Measurements from ENCODE around the gene CUL9.

The CUL9 gene

GRCh38 chr6:43231053-43231452 is 49.1 kb downstream of the CUL9 start:
- no peak for DNase-seq

DNA sequence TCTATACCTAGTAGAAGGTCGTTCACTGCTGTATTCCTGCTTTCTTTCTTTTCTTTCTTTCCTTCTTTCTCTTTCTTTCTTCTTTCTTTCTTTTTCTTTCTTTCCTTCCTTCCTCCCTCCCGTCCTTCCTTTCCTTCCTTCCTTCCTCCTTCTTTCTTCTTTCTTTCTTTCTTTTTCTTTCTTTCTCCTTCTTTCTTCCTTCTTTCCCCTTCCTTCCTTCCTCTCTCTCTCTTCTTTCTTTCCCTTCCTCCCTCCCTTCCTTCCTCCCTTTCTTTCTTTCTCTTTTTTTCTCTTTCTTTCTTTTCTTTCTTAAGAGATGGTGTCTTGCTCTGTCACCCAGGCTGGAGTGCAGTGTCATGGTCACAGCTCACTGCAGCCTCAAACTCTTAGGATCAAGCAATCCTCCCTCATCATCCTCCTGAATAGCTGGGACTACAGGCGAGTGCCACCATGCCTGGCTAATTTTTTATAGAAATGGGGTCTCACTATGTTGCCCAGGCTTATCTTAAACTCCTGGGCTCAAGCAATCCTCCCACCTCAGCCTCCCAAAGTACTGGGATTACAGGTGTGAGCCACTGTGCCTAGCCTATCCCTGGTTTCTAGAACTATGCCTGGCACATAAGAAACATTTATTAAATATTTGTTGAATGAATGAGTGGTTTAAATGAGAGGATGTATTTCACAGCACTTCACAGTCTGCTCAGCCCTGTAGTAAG is 49.9 kb downstream of the CUL9 start:
- no peak for DNase-seq

GRCh38 chr6:43235841-43236240 is 53.8 kb downstream of the CUL9 start:
- no peak for DNase-seq

- no peak for DNase-seq
Observed at GRCh38 chr6:43239054-43239453, 57.1 kb downstream of the CUL9 start.

- no peak for DNase-seq
Observed at GRCh38 chr6:43240950-43241349, 59.0 kb downstream of the CUL9 start.

DNA sequence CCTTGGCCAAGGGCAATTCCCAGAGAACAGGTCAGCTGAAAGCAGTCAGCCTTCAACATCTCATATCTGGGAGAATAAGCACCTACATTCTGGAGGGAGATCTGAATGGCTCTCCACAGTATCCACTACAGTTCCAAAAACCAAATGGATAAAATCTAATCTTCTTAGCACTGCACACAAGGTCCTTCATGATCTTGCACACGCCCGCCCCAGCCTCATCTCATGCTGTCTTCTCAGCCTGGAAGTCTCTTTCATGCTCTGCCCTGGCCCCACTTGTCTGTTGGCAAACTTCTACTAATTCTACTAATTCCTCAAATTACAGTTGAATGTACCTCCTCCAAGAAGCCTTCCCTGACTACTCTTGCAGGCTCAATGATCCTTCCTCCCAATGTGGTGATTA is 59.5 kb downstream of the CUL9 start:
- no peak for DNase-seq

DNA sequence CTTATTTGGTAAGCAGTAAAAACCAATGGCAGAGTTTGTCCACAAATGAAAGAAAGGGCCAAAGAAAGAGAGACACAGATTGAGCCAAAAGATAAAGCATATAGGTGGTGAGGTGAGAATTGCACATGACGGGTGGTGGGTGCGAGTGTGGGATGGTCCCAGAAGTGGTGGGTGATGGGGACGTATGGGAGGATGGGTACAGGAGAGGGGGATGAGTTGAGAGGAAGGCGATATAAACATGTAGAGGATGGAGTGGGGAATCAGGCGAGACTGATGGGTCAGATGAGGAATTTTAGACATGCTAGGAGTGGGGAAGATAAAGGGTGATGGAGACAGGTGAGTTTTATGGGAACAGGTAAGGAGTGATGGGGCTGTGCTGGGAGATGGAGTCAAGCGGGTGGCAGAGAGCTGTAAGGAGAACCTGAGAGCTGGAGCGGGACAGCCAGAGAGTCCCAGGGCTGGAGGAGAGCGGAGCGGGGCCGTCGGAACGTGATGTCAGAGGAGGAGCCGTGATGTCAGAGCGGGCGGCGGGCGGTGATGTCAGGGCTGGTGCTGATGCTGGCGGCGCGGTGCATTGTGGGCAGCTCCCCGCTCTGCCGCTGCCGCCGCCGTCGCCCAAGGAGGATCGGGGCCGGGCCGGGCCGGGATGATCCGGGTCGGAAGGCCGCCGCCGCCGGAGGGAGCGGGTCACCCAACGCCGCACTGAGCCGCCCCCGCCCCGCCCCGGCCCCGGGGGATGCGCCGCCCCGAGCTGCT is 61.1 kb downstream of the CUL9 start, which contains the start of gene TTBK1:
Gene TTBK1 (plus strand): TSS at position 574 of the 756 bp plus-strand sequence. CDS start 3,180 bp downstream, outside the sequence.
- DNase-seq = peak in 1 of 2 experiments; percentile 37

DNA sequence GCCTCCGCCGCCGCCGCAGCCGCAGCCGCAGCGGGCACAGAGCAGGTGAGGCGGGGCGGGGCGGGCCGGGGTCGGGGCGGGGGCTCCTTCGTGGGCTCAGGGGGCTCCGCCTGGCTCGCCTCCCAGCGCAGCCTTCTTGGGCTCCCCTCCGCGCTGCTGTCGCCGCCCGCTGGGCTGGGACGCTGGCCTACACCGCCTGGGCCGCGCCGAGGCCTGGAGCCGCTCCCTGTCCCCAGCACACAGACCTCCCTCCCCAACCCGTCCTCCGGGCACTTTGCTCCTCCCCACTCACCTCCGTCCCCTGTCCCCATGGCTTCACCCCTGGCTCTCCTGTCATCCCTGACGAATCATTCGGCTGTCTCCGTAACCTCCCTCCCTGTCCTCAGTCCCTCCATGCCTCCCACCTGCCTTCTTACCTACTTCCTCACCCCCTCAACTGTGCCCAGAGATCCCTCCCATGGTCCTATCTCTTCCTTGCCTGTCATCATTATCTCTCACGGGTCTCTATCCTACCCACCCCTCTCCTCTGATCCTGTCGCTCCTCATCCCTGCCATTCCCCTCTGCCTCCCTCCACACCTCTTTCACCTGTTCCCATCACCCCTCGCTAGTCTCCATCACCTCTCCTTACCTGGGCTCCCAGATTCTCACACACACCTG is 61.8 kb downstream of the CUL9 start:
- no peak for DNase-seq

- DNase-seq = peak; percentile 87 to 88
Observed at GRCh38 chr6:43246301-43247113, 64.5 kb downstream of the CUL9 start.

DNA sequence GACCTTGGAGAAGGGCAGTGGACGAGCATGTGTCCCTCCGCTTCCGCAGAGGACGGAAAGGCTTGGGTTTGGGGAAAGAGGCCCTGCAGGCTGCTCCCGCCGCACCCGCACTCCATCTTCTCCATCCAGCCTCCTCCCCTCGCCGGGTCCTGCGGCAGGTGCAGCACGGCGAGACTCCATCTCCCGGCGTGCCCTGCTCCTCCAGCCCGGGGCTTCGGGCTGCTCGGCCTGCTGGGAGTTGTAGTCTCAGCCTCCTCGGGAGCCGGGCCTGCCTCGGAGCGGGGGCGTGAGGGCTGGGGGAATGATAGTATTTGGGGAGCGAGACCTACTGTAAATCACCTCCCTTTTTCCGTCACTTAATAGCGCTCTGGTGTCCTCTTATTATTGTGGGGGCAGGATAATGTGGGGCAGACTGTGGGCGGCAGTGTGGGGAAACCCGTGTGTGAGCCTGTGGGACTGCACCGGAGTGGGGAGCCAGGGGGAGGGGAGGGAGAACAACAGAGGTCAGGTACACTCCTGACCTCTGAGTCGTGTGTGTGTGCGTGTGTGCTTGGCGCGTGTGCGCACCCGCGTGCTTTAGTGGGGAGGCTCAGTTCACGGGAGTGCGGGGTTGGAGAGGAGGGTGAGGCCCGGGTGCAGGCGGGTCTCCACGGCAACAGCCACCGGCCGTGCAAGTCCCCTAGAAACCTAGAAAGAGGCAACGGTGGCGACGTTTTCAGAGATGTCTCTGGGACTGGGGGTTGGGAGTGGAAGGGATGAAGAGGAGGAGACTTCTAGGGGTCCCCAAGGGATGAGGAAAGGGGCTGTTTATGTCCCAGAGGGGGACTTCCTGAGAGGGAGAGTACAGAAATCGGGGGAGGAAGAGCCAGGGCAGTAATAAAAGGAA is 65.4 kb downstream of the CUL9 start:
- peak; percentile 87 to 90 for DNase-seq

- DNase-seq = no peak
Observed at GRCh38 chr6:43248101-43248500, 66.1 kb downstream of the CUL9 start.

DNA sequence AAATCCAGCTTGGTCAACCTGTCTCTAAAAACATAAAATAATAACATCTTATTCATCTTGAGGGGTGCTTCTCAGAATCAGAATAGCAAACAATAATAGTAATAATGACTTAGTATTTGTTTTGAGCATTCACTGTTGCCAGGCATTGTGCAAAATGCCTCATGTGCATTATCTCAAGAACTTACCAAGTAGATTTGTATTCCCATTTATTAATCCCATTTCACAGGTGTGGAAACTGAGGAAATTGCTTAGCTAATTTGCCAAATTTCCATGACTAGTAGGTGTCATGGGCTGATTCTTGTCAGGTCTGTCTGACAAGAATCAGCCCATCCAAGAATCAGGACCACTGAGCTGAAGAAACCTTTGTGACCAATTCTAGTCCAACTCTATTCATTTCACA is 66.8 kb downstream of the CUL9 start:
- no peak for DNase-seq

GRCh38 chr6:43250992-43251373 is 69.0 kb downstream of the CUL9 start:
- DNase-seq = peak in 1 of 2 experiments; percentile 42

GRCh38 chr6:43253401-43253800 is 71.4 kb downstream of the CUL9 start:
- DNase-seq = no peak

DNA sequence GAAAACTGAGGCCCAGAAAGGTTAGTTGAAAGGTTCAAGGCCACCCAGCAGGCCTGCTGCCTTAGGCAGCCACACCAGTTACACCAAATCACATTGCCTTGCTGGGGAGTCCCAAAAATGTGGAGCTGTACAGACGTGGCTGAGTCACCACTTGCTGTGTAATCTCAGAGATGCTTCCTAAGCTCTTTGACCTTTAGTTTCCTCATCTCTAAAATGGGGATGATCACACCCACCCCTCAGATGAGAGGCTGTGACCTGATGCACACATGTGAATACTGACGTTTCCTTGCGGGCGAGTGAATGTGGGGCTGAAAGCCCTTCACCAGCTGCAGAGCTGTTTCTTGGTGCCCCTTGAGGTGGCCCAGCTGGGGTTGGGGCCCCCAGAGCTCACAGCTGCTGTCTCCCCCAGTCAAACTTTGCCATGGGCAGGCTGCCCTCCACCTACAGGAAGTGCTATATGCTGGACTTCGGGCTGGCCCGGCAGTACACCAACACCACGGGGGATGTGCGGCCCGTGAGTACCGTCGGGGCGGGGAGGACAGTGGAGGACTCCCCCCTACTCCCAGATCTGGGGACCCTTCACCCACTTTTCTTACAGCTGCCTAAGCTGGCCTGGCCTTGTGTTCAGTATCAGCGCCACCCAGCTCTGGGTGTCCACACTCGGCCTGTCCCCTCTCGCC is 72.3 kb downstream of the CUL9 start:
- DNase-seq = no peak

- DNase-seq = no peak
Observed at GRCh38 chr6:43254846-43255245, 72.8 kb downstream of the CUL9 start.

GRCh38 chr6:43255408-43256054 is 73.5 kb downstream of the CUL9 start:
- DNase-seq = no peak

GRCh38 chr6:43256670-43257366 is 74.8 kb downstream of the CUL9 start:
- peak in 1 of 2 experiments; percentile 43 for DNase-seq

- peak; percentile 73 to 75 for DNase-seq
Observed at GRCh38 chr6:43257367-43258145, 75.6 kb downstream of the CUL9 start.
